ENCODE measurements around the gene CDH23. TPM values are rescaled to one million over a fixed set of nuclear protein-coding genes. Genes with fewer than 3 reads are reported as not detected.

Gene CDH23
- total RNA-seq, 1 experiment from 2014 or later, result not detected

DNA sequence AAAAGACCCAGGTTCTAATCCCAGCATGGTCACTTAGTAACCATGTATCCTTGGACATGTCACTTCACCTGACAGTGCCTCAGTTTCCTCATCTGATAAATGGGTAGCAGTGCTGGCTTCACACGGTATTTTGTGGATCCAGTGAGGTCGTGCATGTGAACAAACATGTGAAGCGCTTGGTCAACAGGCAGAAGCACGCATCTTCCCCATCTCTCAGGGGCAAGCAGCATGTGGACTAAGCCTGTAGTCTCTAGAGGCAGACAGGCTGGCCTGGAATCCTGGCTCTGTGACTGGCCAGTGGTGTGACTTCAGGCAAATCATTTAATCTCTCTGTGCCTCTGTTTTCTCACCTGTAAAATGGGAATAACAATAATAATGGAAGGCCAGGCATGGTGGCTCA is 207.0 kb downstream of the CDH23 start:
- DNase-seq (ENCODE audit: low read depth), result no peak

DNA sequence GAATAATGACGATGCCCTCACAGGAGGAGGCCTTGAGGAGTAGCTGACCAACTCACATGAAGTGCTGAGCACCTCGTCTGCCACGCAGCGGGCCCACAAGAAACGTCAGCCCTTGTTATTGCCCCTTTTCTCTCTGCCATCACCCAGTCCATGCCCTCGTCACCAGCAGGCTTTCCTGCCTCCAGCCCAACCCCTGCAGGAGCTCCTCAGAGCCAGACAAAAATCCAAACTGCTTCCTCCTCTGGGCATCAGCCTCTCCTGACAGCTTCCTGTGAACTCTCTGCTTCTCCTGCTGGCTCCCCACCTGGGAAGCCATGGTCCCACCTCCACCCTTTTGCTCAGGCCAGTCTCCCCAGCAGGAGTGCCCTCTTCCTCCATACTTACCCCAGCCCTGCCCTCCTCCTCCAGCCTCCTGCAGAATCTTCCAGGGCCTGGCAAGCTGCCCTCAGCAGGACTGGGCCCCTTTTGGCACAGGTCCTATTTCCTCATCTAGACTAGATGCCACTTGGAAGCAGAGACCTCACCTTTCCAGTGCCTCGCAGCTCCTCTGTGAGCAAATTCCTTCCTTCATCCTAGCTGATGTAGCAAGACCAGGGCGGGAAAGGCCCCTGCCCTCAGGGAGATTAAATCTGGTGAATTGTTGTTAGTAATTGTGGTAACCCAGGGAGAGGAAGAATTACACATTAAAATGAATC is 207.8 kb downstream of the CDH23 start:
- DNase-seq (ENCODE audit: low read depth), result peak; percentile 46

DNA sequence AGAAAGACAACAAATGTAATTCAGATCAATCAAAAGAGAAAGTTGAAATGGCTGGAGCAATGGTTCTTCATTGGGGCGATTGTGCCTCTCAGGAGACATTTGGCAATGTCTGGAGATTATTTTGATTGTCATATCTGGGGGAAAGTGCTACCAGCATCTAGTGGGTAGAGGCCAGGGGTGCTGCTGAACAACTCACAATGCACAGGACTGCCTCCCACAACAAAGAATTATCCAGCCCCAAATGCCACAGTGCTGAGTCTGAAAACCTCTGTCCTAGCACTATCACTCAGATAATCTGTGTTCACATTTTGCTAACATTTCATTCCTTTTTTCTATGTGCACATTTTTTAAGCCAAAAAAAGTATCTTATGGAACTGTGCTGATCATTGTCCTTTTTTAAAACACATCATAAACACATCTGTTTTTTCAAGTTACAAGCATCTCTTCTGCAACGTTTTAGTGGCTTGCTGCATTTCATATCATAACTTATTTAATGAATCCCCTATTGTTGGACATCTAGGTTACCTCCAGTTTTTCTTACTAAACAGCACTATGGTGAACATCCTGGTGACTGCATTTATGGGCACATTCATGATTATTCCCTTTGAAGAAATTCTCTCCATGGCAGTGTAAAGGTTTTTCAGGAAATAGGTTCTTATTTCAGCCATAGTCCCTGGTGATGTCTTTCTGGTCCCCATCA is 208.7 kb downstream of the CDH23 start:
- DNase-seq (ENCODE audit: low read depth), result no peak

DNA sequence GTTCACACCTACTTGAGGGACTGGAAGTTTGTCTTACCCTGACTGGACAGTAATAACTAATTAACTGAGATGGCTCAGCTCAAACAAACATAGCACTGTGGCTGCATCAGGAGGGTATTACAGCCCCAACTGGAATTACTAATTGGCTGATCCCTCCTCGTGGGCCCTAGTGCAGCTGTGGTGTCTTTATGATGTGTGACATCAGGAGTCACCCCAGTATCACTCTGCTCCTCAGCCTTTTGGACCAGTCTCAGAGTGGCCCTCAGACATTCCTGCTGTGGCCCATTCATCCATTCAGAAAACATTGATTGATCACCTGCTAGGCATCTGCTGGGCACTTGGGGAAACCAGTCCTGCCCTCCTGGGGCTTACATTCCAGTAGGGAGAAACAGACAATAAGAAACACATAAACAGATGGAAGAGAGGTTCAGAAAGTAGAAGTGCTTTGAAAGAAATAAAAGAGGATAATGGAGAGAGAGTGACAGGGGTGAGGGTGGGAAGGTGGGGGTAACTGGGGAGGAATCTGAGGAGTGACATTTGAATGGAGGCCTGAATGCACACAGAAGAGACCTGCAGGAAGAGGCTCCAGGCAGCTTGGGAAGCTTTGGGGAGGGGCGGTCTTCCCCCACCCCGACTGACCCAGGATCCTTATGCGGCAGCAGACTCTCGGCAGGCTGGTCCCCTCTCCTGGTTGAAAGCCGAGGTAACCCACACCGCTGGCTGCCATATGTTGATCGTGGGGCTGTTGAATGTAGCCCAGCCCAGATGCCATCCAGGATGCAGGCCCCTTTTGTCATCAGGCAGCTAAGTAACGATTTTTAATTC is 209.7 kb downstream of the CDH23 start:
- no peak for DNase-seq (ENCODE audit: low read depth)

DNA sequence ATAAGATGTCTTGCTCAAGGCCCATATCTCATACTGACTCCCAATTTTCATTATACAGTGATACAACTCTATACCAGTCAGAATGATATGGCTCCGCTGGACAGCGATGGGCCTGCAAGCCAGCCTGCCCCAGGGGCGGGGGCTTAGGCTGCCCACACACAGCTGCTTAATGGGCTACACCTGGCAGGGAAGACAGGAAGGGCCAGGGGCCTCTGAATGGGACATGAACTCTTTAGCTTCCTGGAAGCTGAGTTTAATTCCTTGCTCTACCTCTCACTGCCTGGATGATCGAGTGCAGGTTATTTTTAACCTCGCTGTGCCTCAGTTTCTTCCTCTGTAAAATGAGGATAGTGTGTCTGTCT is 210.3 kb downstream of the CDH23 start:
- DNase-seq (ENCODE audit: low read depth), result no peak

DNA sequence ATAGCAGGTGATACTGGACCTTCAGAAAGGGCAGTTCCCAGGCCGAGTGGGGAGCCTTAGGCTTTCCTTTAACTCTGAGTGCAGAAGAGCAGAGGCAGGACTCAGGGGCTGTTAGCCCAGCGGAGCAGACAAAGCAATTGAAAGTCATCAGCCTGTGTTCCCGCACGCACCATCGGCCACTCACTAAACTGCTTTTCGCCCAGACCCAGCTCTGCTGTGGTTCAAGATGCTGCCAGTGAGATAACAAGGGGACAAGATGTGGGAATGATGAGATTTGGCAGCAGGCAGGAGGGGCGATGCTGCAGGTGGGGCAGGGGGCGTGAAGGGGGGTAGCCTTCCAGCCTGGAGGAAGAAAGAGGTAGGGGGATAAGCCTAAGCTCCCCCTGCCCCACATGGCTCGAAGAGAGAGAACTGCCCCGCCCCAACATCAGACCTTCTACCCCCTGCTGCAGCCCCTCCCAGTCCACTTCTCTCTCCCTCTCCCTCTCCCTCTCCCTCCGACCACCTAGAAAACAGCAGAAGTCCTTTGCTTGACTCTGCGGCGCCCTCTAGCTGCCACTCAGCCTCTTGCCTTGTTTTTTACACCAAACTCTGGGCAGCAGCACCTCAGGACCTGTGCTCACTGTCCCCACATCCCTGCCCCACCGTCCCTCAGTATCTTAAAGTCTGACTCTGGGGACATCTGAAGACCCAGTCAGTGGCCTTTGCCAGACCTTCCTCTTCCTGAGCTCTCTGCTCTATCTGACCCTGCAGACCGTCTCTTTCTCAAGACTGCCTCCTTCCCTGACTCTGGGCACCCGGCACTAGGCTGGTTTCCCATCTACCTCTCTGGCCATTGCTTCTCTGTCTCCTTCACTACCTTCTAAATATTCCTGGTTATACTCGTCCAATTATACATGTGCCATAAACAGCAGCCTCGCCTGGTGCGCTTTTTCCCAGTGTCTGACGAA is 212.4 kb downstream of the CDH23 start:
- peak; percentile 41 for DNase-seq (ENCODE audit: low read depth)

DNA sequence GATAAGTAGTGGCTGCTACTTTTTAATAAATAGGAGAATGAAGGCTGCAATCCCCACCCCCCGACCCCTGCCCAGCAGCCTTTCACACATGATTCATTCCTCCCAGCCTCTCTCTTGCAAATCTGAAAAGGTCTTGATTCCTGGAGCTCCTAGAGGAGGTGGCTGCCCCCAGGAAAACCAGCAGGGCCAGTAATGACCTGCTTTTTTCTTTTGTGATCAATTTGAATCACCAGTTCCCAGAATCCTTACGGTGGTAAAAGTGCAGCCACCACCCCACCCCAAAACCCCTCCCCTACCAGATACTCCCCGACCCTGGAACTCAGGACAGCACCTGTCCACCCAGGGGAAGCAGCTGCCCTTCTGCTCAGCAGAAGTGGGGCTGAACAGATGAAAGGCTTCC is 213.9 kb downstream of the CDH23 start:
- no peak for DNase-seq (ENCODE audit: low read depth)

DNA sequence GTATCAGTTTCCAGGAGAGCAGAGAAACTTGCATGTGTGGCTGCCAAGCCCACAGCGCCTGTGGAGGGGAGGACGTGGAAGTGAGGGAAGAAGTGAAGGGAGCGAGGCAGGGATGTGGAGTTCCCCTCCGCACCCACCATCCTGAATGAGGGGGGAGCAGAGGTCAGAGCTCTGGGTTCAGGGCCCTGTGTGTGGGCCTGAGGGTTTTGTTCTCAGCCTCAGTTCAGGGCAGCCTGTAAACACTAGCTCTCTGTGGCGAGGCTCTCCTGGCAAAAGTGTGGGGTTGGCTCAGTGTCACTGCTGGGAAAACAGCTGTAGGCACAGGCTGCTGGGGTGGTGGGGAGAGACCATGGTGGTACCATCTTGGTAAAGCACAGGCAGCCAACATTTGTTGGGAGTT is 214.4 kb downstream of the CDH23 start:
- DNase-seq (ENCODE audit: low read depth), result no peak

DNA sequence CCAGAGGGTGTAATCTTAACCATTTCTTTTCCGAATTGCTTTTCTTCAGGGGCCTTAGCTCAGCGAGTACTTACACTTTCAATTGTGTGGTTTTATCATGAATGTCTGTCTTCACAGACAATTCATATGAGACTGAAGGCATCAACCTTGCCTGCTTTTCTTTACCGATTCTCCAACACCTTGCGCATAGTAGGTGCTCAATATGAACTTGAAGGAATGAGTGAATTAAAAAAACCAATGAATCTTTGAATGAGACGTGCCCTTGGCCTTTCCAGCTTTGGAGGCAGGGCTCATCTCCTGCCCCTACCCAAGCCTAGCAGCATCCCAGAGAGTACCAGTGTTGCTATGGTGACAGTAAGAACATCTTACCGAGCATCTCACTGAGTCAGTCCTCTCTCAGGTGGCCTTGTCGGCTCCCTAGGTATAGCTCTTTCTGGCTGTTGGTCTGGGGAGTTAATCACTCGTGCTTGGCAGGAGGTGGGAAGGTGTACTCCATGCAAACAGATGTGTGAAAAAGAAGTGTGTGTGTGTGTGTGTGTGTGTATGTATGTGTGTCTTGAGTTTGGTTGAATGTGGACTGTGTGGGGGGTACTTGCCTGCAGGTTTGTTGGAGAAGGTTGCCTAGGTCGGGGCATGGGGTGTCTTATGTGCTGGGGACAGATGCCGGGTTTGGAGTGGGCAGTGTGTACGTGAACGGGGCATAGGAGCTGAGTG is 215.1 kb downstream of the CDH23 start:
- DNase-seq (ENCODE audit: low read depth), result no peak

DNA sequence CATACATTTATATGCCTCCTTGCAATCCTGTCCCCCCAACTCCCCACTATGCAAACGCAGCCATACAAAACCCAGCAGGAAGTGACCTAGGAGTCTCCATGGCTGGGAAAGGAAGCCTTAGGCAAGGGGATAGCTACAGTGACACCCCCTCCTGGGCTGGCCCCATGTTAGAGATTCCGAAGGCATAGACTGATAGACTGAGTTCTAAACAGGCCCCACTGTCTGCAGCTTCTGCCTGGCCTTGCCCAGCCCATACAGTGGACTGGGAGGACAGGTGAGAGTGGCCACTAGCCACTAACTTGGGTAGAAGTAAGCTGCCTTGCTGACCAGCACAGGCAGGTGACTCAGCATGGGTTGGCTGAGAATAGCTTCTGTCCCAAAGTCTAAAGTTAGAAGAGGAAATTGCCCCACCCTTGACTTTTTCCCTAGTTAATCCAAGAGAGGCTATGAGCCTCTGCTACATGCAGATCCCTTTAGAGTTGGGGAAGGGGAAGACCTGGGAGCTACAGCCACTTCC is 216.6 kb downstream of the CDH23 start:
- peak; percentile 46 for DNase-seq (ENCODE audit: low read depth)

DNA sequence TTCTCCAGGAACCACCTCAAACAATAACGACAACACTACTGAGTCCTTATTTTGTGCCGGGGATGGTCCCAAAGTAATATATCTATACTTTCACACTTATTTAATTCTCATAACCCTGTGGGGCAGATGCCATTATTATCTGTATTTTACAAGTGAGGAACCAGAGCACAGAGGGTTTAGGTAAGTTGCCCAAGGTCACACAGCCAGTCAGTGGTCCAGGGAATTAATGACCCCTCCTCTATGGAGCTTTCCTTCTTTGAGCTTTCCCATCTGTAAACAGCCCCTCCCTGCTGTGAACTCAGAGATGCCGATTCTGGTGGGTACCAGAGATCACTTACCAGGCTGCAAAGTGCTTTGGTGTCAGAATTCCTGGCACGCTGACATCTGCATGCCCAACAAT is 217.2 kb downstream of the CDH23 start:
- DNase-seq (ENCODE audit: low read depth), result no peak

DNA sequence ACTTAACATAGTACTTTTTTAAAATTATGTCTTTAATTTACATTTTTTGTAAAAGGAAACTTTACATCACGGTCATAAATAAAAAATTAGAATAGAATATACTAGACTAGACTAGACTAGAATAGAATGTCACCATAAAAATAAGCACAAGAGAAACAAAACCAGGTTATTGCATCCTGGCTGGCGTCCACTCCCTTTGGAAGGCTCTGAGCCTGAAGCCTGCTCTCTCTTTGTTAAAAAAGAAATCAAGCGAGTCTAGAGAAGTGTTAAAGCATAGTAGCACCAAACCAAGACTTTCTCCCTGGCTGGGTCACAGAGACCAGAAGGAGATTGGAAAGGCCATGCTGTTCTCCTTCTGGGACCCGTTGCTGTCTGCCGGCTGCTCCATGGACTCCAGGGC is 218.2 kb downstream of the CDH23 start:
- DNase-seq (ENCODE audit: low read depth), result no peak

DNA sequence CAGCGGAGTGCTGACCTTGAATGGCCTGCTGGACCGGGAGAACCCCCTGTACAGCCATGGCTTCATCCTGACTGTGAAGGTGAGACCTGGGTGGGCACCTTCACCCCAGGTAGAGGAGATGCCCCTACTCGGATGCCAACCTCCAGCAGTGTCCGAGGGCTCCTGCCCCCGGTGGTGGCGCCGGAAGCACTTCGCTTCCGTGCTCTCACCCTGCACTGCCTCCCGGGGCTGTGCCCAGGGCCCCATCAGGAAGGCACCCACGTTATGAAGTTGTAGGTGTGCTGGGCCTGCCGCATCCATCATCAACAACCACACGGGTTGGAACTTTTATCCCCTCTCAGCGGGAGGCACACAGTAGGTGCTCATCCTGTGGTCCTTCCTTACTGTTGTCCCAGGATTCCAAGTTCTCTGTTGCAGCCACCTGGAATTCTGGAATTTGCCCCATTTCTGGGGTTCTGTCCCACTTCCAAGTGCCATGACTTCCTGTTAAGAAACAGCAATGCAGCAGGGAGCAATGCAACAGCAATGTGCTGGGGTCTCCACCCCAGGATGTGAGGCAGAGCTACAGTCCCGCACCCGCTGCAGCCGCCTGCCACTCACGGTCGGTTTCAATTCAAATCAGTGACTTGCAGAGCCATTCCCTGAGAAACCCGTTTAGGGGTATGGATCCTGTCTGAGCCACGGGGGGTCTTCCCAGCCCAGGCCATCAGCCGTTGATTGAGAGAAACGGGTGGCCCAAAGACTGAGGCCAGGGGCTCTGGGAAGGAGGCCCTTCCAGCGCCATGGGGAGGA is 219.0 kb downstream of the CDH23 start:
- DNase-seq (ENCODE audit: low read depth), result no peak

DNA sequence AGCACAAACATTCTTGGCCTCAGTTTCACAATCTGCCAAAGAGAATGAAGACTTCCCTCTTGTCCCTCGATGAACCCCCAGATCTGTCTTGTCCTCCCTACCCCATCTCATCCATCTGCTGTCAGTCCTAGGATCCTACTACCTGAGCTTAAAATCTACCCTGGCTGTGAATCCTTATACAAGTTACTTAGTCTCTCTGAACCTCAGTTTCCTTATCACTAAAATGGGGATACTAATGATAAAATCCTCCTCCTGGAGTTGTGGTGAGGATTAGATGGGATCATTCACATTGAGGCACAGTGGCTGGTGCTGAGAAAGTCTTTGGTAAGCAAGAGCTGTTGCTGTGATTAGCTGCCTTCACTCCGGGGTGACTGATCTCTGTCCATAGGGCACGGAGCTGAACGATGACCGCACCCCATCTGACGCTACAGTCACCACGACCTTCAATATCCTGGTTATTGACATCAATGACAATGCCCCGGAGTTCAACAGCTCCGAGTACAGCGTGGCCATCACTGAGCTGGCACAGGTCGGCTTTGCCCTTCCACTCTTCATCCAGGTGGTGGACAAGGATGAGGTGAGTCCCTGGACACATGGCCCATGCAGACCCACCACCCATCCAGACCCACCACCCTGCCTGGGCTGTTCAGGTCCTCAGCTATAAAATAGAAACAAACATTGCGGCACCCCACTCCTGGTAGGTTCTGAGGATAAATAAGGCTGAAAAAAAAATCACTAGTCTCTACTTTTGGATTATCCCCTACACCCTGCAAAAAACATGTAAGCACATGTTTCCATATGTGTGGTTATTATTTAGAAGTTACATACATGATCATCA is 220.3 kb downstream of the CDH23 start:
- no peak for DNase-seq (ENCODE audit: low read depth)

DNA sequence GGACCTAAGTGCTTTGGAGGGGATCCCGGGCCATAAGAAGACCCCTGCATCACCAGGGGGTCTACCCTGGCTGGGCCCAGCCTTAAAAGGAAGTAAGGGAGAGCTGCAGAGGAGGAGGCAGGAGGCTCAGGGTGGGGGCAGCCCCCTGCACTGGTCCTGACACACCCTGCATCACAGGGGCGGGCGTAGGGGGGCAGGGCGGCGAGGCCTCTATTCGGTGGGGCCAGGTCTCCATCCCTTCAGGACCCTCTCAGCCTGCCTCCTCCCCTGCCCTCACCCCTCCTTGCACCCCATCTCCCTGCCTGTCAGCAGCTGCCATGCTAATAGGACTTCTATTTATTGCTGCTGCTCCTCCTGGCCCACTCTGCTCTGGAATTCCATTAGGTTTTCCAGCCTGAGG is 221.5 kb downstream of the CDH23 start:
- no peak for DNase-seq (ENCODE audit: low read depth)

DNA sequence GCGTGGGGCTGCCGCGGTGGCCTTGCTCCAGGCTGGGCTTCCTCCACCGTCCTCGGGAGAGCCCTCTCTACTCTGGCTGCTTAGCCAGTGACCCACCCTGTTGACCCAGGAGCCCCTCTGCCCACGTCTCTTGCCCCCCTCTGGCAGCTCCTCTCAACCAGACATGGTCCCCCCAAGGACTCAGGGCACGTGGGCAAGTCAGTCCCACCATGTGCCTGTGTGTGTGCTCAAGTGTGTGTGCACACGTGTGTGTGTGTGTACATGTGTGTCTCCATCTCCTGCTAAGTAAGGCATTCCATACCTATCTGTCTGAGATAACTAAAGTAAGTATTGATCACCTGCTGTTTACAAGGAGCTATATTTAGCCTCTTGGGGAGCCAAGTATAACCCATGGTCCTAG is 221.9 kb downstream of the CDH23 start:
- DNase-seq (ENCODE audit: low read depth), result no peak

DNA sequence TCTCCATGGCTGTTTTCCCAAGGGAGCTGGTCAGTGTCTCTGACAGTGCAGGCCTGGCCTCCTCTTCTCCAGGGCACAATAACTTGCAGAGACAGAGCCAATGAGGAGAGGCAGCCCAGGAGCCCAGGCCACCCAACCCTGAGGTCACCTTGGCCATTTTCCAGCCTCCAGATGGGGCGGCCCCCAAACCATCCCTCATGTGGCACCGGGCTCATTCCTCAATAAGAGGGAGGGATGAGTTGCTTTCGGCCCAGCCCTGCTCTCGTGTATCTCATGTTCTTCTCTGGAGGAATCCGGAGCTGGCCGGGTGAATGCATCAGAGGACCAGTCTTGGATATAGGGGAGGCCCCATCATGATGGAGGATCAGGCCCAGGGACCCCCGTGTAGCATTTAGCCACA is 223.9 kb downstream of the CDH23 start:
- DNase-seq (ENCODE audit: low read depth), result no peak

DNA sequence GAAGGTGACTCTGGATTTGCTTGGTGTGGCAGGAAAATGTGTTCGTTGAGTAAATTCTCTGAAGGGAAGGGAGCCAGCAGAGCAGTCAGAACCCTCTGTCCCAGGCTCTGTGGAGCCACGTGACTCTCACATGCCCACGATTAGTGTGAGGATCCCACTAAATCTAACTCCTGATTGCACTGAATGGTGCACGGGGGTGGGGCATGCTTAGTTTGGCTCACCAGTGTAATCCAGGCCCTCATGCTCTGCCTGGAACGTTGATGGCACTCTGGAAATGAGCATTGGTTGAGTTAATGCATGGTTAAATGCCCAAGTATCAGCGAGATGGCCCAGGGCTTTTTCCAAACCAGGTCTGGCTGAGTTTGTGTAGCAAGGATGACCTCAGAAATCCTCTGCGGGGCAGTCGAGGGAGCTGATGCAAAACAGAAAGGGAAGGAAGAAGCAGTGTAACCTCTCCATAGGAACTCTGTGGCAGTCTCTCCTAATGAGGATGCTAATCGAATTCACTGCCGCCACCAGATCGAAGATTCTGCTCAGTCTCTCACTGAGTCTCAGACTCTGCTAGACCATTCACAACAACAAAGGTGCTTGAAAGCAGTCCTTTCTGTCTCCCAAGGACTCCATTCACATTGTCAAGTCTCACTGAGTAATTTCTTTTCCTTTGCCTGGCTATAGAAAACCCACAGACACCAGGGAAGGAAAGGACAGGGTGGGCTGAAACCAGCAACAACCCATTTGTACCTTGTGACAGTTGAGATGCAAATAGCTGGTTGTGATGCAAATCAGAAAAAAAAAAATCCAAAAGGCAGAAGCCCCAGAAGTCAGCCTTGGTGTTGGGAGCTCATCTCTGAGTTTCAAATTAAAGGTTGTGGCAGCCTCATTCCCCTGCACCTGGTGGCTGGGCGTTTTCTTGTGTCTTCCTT is 224.8 kb downstream of the CDH23 start:
- DNase-seq (ENCODE audit: low read depth), result peak; percentile 15

All from M059J (cell line).